Colonic mucosa (tissue), 4 donors: ENCODE data around the gene C12orf56. TPM values are rescaled to one million over a fixed set of nuclear protein-coding genes. Genes with fewer than 3 reads are reported as not detected.
A peak's percentile ranks its signal among the peaks of the same experiment; 100 is the strongest.

Experiments
- DNase-seq: peaks from one replicate; pipeline ENCODE4 v3.0.0-alpha.2; 2020
- H3K27ac ChIP-seq: fragments of 200-600 bp; one replicate; pipeline ENCODE4 v1.8.0; 2021
- H3K27me3 ChIP-seq: fragments of 200-600 bp; one replicate; pipeline ENCODE4 v1.8.0; 2021
- H3K36me3 ChIP-seq: fragments of 200-600 bp; one replicate; pipeline ENCODE4 v1.8.0; 2021
- H3K4me1 ChIP-seq: fragments of 200-600 bp; one replicate; pipeline ENCODE4 v1.8.0; 2021; ENCODE audit warnings: mild to moderate bottlenecking
- H3K4me3 ChIP-seq: fragments of 200-600 bp; one replicate; pipeline ENCODE4 v1.8.0; 2021
- H3K9ac ChIP-seq, 2 donors: one replicate each; pipeline ENCODE4 v1.7.0; 2013; ENCODE audit warnings: control low read depth in 2 of 2, low read depth in 2 of 2, low read length in 2 of 2
- H3K9me3 ChIP-seq: fragments of 200-600 bp; one replicate; pipeline ENCODE4 v1.8.0; 2021
- CTCF ChIP-seq: fragments of 200-600 bp; IDR thresholded peaks from one replicate; pipeline ENCODE4 v1.8.0; 2022; ENCODE audit warnings: antibody characterized with exemption, mild to moderate bottlenecking
- intact Hi-C: fragments of 100-400 bp; cut with DNase I; formaldehyde crosslinking; loops from one replicate; pipeline ENCODE4 v1.14.1; 2022
- total RNA-seq, 2 donors: library from RNA; stranded (reverse); fragmentation: NEBNext Ultra II Directional in 1 of 2; extraction: Animal tissue kit (Norgen Biotek cat#: 25700) in 1 of 2; gene quantifications; one replicate each; pipeline ENCODE4 v1.2.1, GENCODE V29; 2021
- donor health status: healthy.
- donor health status: DM: no; HTN: no; CAD: no.
- donor health status: DM: no; HTN: no; CAD: no.

C12orf56 gene
- total RNA-seq, 2 donors from 2014 or later, result 0.74 to 0.77 TPM

GRCh38 chr12:64412459-64412858 is 21.9 kb upstream of the C12orf56 start:
- no peak overlapping the region for H3K27ac ChIP-seq
- no peaks in the 10 kb centered on the region for H3K9me3 ChIP-seq
- TF ChIP-seq CTCF, result no peak
- DNase-seq, result no peak
- H3K9ac ChIP-seq, result no peak overlapping the region
- H3K4me3 ChIP-seq, result no peak overlapping the region
- peaks cover 11% of the 10 kb centered on the region for H3K36me3 ChIP-seq
- intact Hi-C loops, result loop anchor here (10.0 kb wide), 1 partner anchor 52 kb away; no protein-coding TSS in a partner anchor
- H3K27me3 ChIP-seq, result no peaks in the 10 kb centered on the region
- H3K4me1 ChIP-seq, result no peaks in the 10 kb centered on the region

DNA sequence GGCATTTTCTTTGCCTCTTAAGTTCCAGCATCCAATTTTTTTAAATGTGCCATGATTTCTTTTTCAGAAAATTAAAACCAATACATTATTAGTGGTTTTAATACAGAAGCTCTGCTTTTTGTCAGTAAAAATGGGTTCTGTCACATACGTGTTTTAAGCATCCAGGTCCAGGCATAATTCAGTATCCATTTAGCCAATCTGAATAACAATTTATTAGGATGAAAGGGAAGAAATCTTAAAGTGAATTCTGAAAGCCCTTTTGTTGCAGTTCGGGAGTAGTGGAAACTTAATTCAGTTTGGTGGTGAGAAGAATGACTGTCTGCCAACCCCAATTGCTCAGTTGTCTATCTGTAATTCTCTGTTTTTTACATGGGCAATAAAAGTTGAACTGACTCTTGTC is 20.9 kb upstream of the C12orf56 start:
- Histone ChIP-seq H3K27ac (no peak overlapping the region), H3K4me3 (no peak overlapping the region), H3K4me1 (no peaks in the 10 kb centered on the region), H3K9ac (no peak overlapping the region), H3K36me3 (peaks cover 4% of the 10 kb centered on the region), H3K9me3 (no peaks in the 10 kb centered on the region), H3K27me3 (no peaks in the 10 kb centered on the region)
- DNase-seq, result no peak
- intact Hi-C loops, result loop anchor here (10.0 kb wide), 1 partner anchor 53 kb away; no protein-coding TSS in a partner anchor
- no peak for TF ChIP-seq CTCF

GRCh38 chr12:64407342-64408223 is 17.0 kb upstream of the C12orf56 start:
- TF ChIP-seq CTCF, result no peak
- Histone ChIP-seq H3K9me3 (no peaks in the 10 kb centered on the region), H3K27me3 (no peaks in the 10 kb centered on the region), H3K4me3 (no peak overlapping the region), H3K36me3 (peaks cover 4% of the 10 kb centered on the region), H3K9ac (no peak overlapping the region), H3K4me1 (peaks cover 4% of the 10 kb centered on the region), H3K27ac (no peak overlapping the region)
- intact Hi-C loops, result no loop called here
- no peak for DNase-seq

- intact Hi-C loops, result no loop called here
- Histone ChIP-seq H3K4me3 (peak overlapping the region; percentile 93), H3K9me3 (no peaks in the 10 kb centered on the region), H3K27ac (peak overlapping the region; percentile 99), H3K36me3 (no peaks in the 10 kb centered on the region), H3K9ac (peak overlapping the region; percentile 81 to 91), H3K27me3 (no peaks in the 10 kb centered on the region), H3K4me1 (peaks cover 4% of the 10 kb centered on the region)
- DNase-seq, result peak; percentile 57
- TF ChIP-seq CTCF, result no peak
These were observed 14.1 kb upstream of the C12orf56 start for GRCh38 chr12:64404470-64405256.

DNA sequence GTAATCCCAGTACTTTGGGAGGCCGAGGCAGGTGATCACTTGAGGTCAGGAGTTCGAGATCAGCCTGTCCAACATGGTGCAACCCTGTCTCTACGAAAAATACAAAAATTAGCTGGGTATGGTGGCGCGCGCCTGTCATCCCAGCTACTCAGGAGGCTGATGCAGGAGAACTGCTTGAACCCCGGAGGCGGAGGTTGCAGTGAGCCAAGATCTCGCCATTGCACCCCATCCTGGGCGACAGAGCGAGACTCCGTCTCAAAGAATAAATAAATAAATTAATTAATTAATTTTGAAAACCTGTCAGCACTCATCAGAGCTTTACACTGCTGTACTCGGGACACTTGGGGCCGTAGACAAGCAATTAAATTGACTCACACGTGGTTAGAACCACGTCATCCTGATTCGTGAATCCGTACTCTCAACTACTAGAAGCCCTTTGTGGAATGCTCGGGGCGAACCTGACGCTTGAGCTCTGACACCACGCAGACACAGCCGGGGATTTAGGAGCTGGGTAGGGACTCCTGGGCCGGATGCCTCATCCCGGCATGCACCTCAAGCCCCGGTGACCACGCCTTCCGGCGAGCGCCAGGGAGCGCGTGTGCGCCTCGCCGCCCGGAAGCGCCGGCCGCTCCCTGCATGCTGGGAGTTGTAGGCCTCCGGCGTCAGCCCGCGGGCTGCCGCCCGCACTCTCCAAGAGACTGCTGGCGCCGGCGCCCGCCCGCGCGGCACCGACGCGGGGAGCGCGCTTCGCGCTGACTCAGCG is 13.3 kb upstream of the C12orf56 start, which contains the start of gene XPOT:
Gene XPOT, plus strand, starts transcription at position 686 of the 763 bp plus-strand sequence. CDS start 5,644 bp downstream, outside the sequence.
- no peak for TF ChIP-seq CTCF
- Histone ChIP-seq H3K4me1 (peaks cover 4% of the 10 kb centered on the region), H3K27me3 (no peaks in the 10 kb centered on the region), H3K9me3 (no peaks in the 10 kb centered on the region), H3K9ac (peak within 1 kb of the TSS; percentile 81 to 91), H3K27ac (peak within 1 kb of the TSS; percentile 99), H3K4me3 (peak within 1 kb of the TSS; percentile 93), H3K36me3 (no peaks in the 10 kb centered on the region)
- intact Hi-C loops, result no loop called here
- peak; percentile 93 for DNase-seq
